GM04504 (cell line): ENCODE data around the gene METTL6.
"Not testable (repeated sequence)": the region's sequence is repeated elsewhere in the genome, so short reads cannot be mapped to it uniquely, and the experiment has no call there.

Source experiments
- DNase-seq: peaks from one replicate; pipeline ENCODE4 v3.0.0-alpha.2; 2012; ENCODE audit warnings: low read depth

METTL6 gene, protein sequence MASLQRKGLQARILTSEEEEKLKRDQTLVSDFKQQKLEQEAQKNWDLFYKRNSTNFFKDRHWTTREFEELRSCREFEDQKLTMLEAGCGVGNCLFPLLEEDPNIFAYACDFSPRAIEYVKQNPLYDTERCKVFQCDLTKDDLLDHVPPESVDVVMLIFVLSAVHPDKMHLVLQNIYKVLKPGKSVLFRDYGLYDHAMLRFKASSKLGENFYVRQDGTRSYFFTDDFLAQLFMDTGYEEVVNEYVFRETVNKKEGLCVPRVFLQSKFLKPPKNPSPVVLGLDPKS

DNA sequence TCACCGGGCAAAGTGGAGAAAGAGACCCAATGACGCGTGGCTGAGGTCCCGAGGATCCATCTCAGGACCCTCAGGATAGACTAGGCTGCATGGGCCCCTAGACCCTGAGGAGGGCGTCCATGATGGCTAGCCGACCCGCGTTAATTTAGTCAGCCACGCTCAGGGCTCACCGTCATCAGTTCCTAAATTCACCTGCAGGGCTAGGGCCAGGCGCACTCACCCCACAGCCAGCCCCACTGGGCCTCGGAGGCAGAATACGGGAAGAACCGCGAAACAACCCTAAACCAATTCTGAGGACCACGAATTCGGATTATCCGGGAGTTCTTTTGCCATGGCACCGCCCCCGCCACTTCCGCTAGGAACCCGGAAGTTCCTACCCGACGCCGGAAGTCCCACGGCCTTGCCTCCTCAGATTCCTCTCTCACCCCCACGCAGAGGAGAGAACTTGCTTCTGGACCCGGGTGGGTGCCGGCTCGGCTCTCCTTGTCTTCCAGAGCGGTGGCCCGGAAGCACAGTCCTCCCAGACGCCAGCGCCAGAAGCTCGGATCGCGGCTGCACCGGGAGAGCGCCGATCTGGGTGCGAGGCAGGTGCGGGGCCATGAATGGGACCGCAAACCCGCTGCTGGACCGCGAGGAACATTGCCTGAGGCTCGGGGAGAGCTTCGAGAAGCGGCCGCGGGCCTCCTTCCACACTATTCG, at the start of gene METTL6, which contains the start of gene EAF1:
Gene METTL6, minus strand, starts transcription at position 363 of the 699 bp plus-strand sequence. CDS start 1,033 bp downstream, outside the sequence.
Gene EAF1, plus strand, starts transcription at position 417 of the 699 bp plus-strand sequence. Its CDS starts 182 bp downstream, at position 599.
- peak; percentile 49 for DNase-seq

DNA sequence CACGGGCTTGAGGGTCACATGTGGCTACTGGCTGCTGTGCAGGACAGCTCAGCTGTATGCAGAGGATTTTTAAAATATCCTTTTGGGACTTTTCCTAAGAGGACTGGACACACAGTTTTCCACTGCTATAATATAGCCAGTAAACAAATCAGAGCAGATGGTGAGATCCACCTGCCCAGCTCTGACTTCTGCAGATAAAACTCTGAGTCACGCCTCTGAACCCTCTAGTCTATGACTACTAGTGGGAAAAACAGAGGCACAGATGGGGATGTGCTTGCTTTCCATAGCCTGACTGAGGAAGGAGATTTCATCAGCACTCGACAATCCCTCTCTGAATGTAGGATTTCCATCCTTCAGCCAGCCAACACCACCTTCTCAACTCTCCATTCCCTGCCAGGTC, 49.0 kb upstream of the METTL6 start:
- peak; percentile 10 for DNase-seq

DNA sequence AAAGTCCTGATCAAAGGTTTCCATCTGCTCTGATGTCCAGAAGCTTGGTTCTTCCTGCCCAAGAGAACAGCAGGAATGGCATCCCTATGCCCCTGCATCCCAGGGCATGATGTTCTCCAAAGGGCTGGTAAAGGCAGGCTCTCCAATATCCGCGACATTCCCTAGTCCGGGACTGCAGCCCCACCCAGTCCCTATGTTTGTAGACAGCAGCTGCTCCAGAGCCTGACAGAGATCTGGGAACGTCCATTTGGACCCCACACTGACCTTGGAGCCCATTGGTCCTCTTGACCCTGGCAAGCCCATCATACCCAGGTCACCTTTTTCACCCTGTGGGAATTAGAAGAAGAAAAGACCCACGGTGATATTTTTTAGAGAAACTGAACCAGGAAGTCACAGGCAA, 47.8 kb upstream of the METTL6 start:
- DNase-seq = no peak

DNA sequence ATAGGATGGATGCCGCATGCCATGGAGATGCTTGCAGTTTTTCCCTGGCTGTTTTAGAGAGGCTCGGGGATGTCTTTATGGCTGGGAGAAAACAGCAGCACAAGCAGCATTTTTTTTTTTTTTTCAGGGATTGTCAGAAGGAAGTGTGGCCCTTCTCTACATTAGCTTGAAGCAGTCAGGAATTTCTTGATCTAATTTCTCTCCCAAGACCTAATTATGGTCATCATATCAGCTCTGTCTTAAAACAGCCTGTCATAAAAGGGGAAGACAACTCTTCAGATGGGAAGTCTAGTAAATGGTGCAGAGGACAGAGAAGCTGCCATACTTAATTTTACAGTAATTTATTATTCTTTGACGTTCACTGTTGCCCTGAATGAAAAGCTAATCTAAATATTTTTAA, 44.5 kb upstream of the METTL6 start:
- DNase-seq = no peak

DNA sequence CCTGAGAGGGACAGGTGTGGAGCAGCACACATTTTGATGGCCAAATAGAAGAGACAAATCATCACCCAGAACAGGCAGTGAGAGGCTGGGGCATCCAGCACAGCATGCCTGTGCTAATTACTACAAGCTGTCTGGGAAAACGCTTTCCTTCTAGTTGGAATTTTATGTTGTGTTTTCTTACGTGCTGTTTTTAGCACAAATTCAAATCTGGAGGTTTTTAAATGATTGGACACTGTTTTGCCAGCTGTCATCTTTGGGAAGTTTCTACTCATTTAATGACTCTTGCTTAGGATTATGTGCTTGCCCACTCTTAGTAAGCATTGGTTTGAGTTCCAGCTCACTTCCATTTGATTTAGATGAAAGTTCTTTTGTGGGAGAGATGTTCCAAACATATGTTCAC, 43.5 kb upstream of the METTL6 start:
- DNase-seq = no peak

DNA sequence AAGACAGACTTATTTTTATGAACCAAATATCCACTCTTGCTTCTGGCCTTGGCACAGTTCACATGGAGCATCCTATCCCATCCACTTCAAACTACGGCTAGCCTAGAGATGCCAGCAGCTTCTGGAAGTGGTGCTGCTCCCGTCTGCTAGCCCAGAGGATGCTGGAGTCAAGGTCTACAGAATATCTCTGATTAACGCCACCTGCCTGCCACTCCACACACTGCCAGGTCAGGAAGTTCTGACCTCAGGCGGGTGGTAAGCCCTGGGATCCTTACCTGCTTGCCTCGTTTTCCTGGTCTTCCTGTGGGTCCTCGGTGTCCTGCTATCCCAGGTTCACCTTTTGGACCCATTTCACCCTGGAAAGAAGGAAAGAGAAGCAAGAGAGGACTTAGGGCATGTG, 42.9 kb upstream of the METTL6 start:
- no peak for DNase-seq

DNA sequence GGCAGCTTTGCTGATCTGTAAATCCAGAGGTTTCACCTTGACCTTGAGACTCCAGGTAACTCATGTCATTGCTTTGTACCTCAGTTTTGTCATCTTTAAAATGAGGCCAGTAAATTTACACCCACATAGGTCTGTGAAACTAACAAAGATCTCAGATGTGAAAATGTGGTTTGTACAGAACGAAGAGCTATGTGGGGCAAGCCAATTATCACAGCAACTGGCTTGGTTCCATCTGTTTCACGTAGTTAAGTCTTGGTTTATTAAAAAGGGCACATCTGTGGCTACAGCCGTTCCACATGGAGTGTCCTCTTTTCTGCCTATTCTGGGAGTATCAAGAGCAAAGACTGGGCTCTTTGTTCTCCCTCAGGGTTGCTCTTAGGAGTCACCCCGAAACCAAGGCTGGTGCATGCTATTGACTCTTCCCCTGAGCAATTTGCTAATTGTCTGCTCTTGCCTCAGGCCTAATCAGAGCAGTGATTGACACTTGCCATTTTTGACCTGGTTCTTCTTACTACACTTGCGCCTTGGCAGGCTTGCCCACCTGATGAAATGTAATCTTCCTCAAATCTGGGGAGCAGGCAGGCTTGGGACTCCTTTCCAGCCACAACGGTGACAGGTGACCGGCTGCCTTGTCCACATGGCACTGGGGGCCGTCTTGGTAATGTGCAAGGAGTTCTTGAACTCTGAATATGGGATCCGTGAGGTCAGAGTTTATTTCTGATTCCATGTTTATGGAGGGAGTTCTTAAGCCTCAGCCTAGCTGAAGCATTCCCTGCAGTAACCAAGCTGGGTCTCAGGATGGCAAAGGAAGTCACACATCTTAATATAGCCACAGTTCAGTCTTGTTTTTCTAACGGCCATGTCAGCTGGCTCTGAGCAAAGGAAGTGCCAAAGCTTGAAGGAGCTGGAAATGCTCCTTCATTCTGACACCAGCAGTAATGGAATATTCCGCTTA, 40.2 kb upstream of the METTL6 start:
- no peak for DNase-seq

DNA sequence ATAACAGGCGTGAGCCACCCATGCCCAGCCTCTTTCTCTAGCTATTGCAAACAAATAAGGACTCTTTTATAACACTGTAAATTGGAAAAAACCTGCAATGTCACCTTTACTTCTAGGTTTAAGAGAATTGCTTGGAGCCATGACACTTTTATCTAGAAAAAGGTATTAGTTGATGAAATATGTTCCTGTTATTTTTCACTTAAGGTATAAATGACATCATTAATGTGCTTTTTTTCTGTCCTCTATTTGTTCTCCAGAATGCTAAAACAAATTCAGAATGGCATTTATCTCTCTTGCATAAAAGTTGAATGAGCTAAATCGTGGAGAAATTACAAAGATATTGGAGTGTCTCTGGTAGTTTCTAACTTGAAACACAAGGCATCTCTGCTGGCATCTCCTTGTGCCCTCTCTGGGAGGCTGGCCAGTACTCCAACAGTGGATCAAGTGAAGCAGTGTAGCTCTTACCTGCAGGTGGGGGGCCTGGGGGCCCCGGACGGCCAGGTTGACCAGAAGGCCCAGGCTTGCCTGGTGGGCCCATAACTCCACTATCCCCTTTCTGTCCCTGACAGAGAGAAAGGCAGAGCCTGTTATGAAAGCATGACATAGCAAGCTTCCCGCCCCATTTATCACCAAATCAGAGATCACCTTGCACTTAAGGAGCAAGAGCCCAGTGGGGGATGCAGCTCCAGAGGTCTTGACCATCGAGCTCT, 38.7 kb upstream of the METTL6 start:
- no peak for DNase-seq

DNA sequence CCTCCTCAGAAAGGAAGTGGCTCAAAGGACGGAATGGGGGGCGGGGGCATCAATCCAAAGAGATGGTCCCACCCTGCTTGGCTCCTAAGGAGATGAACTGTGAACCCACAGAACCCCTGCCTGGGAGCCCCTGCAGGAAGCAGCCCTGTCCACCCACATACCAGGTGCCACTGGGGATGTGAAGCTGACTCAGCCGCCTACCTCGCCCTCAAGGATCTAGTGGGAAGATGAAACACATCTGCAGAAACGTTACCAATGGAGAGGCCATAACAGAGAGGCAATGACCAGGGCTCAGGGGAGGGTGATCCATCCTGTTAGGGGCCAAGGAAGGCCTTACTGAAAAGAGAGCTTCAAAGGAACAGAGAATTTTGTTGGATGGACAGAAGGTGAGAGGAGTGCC, 35.1 kb upstream of the METTL6 start:
- DNase-seq = no peak

DNA sequence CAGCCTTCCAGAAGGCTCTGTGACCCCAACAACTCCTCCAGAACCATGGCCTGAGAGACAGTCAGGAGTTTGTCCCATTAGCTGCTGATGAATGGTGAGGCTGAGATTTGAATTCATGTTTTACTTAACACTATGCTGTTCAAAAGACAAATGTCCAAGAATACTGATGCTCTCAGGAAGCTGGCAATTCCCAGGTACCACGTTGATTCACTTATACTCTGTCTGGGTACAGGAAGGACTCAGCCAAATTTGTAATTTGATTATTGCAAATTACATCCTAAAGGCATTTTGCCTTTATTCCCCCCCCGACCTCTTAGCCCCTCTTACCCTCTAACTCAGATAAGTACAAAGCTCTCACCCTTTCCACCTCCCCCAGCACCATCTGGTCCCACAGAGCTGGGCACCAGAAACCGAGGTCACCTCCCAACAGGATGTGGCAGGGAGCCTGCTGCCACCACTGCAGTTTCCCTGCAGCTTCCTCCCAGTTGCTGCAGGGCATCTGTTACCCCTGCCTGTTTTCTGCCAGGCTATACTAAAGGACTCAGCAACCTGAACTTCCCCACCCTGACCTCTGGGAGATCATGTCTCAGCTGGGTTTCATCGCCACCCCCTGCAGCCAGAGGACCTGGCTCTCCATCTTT, 33.7 kb upstream of the METTL6 start:
- DNase-seq = no peak

DNA sequence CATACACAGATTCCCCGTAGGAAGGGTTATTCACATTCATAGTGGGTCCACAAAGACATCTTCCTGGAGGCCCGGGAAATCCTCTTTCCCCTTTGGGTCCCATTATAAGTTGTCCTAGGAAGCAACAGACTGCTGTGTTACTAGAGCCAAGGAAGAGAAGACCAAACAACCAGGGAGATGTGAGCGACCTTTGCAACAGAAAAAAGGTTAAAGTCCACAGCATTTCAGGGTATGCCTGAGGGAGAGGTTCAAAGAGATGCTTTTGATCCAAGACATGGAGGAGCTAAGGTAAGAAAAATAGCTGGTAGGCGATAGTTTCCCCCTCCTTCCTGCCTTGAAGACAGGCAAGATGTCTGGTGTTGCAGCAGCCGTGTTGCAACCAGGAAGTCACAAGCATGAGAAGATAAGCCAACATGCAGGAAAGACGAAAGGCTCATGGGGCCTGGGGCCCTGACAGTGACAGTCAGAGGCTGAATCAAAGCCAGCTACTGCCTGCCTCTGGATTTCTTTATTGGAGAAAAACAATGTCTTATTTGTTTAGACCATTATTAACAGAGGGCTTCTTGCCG, 31.0 kb upstream of the METTL6 start:
- no peak for DNase-seq

DNA sequence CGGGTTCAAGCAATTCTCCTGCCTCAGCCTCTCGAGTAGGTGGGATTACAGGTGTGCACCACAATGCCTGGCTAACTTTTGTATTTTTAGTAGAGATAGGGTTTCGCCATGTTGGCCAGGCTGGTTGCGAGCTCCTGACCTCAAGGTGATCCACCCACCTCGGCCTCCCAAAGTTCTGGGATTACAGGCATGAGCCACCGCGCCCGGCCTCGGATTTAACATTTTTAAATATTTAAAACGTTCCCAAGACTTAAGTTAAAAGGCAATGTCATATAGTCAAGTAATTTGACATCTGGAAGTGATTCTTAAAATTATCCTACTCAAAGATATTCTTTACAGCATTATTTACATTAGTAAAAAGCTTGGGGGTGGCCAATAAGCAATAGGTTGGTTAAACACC, 29.6 kb upstream of the METTL6 start:
- DNase-seq = not testable (repeated sequence)

DNA sequence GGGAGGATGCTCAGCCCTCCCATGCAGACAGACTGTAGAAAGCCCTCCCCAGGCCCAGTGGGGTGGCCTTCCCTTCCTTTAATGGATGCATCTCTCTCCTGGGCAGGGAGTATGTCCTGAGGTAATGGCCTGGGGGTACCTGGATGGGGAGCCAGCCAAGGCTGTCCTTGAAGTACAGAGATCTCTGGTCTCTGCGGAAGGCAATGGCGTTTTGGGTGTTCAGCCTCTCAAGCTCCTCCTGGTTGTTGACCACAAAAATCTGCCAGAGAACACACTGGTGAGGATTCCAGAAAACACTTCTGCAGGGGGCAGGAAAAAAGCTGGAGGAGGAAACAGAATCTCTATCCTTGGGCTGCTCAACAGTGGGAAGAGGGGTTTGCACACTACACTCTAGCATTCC, 29.0 kb upstream of the METTL6 start:
- no peak for DNase-seq

DNA sequence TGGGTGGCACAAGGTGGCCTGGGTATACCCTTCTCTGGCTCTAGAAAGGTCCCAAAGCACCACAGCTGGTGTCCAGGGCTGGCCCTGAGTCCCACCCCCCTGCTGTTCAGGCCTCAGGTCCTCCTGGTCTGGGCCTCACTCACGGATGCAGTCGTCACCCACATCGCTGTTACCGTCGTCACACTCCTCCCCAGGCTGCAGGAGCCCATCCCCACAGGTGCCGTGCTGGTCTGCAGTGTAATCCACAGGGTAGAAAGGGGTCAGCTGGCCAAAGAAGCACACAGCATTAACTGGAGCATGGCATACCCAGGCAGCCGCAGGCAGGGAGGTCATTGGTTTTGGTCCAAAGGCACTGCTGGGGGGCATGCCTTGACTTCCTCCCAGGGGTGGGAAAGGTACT, 28.4 kb upstream of the METTL6 start:
- no peak for DNase-seq

DNA sequence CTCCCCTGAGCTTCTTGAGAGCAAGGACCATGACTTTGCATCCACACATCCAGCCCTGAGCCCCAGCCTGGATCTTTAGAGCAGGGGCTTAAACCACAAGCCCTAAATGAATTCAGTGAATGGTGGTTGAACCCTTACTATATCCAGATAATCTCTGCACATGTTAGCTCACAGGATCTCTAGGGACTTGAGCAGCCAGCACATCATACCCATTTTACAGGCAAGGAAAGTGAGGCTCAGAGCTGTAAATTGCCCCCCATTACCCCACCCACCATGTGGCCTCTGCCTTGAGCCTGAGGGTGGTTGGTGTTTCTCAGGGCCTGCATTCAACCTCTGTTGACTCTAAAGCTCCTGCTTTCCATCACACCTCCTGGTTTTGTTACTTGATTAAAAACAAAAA, 27.6 kb upstream of the METTL6 start:
- no peak for DNase-seq

DNA sequence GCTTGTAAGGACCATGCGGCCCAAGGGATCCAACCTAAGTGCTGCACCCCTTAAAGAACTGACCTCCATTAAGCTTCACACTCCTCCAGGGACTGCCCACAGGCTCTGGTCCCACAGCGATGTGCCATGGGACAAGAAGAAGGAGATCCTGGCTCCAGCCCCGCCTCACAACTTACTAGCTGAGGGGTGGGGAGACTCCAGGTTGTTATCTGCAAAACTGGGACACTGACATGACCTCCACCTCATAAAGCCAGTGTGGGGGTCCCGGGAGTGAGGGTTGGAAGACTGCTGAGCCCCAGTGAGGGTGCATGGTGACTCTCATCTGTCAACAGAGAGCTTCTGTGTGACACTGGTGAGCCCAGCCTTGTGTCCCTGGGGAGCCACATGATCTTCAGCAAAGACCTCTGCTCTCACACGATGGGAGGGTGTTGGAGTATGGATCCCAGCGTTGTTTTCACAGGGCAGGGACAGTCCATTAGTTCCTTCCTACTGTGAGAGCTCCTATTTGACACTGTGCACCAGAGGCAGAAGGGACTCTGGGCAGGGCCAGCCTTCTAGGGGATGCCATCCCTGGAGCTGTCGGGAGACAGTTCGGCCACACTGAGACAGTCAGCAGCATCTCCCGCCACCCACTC, 26.8 kb upstream of the METTL6 start:
- no peak for DNase-seq

DNA sequence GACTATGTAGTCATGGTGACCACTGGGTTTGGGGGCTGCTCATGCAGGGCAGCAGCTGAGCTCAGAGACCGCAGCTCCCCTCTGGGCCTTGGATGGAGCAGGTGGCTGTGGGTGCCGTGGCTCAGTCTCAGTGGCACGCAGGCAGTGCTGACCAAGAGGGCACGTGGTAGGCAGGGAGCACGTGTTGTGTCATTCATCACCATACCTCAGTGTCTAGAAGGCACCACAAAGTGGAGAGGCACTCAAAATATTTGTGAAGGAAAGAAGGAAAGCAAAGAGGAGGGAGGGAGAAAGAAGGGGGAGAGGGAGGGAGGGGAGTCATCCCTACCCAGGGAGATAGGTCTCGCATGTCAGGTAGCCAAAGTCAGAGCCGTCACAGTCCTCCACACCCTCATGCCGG, 26.2 kb upstream of the METTL6 start:
- no peak for DNase-seq

DNA sequence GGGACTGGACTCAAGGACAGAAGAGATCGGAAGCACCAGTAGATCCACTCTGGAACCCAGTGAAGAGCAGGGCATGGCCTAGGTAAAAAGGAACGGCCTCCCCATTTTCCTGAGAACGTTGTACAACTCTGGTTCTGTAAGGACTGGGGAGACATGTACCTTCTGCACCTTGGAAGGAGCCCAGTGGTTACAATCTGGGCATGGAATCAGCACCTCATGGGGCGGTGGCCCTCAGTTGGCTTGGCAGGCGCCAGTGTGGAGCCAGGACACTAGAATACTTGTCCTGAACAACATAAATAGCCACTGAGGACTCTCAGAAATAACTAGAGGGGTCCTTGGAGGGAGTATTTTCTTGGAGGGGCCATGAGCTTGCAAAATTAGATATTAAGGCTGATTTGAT, 25.6 kb upstream of the METTL6 start:
- DNase-seq = no peak

DNA sequence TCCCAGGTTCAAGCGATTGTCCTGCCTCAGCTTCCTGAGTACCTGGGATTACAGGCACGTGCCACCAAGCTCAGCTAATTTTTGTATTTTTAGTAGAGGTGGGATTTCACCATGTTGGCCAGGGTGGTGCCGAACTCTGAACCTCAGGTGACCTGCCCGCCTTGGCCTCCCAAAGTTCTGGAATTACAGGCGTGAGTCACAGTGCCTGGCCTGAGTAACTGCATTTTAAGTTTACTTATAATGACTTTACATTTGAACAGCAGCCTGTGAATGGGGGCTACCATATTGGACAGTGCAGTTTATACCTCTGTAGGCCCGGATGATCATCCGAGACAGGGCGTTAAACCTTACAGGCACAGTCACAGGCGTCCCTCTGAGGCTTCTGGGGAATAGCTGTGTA, 24.8 kb upstream of the METTL6 start:
- DNase-seq = no peak
